Measurements from ENCODE around the gene CHRM2. TPM values are rescaled to one million over a fixed set of nuclear protein-coding genes. Genes with fewer than 3 reads are reported as not detected.
"Not testable (repeated sequence)": the region's sequence is repeated elsewhere in the genome, so short reads cannot be mapped to it uniquely, and the experiment has no call there.

CHRM2 gene
- total RNA-seq: not detected in 2 replicates

DNA sequence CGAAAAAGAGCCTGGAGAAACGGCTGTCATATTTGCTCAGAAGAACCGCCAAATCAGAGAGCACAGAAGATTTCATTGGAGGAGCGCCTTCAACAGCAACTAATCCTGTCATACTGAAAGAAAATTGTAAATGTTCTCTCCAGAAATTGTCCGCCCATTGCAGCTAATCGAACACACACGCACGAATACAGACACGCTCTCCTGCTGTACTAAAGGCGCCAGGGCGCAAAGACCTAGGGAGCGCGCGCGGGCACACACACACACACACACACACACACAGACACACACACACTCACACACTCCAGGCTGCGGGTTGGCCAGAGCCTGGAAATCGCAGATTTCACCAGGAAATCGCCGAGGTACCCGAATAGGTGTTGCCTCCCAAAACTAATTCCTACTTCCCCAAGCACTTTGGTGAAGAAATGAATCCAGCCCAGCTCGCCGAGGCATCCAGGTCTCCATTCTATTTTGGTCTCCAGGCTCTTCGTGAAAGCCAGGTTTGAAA lies at the start of gene CHRM2:
CHRM2 (plus strand) TSS at position 157 of the 505 bp plus-strand sequence. CDS start 146,214 bp downstream, outside the sequence.
- intact Hi-C loops (cut with micrococcal nuclease): no loop called here

DNA sequence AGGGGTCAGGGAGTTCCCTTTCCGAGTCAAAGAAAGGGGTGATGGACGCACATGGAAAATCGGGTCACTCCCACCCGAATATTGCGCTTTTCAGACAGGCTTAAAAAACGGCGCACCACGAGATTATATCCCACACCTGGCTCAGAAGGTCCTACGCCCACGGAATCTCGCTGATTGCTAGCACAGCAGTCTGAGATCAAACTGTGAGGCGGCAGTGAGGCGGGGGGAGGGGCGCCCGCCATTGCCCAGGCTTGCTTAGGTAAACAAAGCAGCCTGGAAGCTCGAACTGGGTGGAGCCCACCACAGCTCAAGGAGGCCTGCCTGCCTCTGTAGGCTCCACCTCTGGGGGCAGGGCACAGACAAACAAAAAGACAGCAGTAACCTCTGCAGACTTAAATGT lies 37.1 kb upstream of the CHRM2 start:
- intact Hi-C loops (cut with micrococcal nuclease): not testable (repeated sequence)

DNA sequence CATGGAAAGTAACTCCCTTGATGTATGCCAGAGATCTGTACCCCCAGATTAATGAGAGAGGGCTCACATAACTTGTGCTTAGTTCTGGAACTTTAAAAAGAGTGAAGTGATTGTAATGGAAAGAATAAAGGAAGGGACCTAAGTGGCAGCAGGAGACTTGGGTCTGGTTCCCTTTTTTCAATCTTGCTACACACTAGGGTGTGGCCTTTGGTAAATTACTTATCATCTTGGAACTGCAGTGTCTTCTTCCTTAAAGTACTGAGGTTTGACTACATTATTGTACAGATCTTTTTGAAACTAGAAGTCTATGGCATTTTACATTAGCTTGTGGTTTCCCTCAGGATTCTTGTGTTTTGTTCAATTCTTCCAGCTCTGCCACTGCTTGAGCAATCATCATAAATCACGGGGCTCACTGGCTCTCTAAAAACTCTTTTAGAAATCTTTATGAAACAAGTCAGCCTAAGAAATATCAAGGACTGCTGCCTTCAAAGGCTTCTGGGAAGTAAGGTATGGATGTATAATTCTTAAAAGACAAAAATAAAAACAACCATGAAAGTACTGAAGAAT lies 22.5 kb upstream of the CHRM2 start:
- intact Hi-C loops (cut with micrococcal nuclease): no loop called here

DNA sequence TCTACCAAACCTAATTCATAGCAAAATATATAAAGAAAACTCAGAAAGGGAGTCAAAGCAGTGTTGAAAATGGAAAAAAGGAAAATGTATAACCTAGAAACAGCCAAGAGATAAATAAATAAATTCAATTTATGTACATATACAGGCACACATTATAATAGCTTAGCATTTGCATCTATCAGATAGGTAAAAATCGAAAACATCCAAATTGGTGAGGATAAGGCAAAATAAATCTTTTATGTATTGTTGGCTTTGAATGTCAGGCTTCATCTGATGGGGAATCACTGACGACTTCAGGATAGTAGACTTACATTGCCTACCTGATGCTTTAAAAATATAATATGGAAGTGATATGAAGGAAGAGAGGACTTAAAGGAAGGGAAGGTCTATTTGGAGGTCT lies 20.6 kb upstream of the CHRM2 start:
- intact Hi-C loops (cut with micrococcal nuclease): no loop called here

DNA sequence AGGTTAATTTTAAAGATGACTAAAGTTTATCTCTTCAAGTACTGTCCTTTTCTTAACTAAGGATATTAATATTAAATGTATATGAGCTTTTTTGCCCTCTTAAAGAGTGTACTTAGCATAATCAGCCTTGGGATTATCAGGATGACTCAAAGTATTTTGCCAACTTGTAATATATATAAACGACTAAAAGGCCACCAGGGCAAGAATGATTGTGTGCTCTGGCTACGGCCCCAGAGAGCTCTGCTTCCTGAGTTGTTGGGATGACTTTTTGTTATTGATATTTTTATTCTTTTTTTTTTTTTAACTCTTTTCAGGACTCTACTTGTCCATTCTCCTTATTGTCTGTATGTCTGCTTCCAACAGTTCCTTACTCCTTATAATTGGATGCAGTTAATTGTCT lies 14.8 kb upstream of the CHRM2 start:
- intact Hi-C loops (cut with micrococcal nuclease): no loop called here

DNA sequence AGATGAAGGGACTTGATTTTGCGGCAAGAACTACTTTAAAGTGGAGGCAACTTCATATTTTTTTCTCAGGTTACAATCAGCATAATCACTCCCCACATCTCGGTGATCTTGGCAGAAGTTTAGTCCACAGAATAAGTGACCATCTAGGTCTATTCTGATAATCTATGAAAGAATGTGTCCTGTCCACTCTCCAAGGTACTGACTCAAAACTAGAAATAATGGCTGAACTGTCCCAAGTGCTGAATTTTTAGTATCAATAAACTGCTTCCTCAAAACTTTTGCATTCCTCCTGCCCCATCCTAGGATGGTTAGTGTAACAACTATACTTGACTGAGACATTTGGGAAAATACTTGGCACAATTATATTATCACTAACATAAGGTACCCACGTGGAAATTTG lies 10.9 kb upstream of the CHRM2 start:
- intact Hi-C loops (cut with micrococcal nuclease): no loop called here

DNA sequence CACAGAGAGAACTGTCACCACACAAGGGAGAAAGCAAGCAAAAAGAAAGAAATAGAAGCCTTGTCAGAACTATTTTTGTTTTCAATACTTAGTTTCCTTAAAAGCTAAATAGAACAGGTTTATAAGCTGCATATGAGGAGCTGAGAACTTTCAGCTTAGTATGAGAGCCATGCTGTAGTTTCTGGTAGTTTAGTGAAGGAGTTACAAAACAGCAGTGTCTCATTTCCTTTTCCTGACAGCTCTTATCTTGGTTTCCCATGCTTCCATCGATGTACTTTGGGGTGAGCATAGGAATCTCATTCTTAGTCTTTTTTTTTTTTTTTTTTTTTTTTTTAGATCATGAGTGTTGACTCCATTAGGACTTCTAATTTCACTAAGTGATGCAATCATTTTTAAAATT lies 8.6 kb upstream of the CHRM2 start:
- intact Hi-C loops (cut with micrococcal nuclease): no loop called here

DNA sequence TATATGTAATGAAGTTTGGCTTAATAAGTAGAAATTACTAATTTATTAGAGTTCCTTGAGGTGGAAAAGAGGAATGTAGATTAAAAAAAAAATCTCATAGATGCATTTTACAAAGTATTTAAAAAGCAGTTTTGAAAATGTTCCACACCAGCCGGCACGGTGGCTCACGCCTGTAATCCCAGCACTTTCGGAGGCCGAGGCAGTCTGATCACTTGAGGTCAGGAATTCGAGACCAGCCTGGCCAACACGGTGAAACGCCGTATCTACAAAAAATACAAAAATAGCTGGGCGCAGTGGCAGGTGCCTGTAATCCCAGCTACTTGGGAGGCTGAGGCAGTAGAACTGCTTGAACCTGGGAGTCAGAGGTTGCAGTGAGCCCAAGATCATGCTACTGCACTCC lies 3.2 kb upstream of the CHRM2 start:
- intact Hi-C loops (cut with micrococcal nuclease): no loop called here

DNA sequence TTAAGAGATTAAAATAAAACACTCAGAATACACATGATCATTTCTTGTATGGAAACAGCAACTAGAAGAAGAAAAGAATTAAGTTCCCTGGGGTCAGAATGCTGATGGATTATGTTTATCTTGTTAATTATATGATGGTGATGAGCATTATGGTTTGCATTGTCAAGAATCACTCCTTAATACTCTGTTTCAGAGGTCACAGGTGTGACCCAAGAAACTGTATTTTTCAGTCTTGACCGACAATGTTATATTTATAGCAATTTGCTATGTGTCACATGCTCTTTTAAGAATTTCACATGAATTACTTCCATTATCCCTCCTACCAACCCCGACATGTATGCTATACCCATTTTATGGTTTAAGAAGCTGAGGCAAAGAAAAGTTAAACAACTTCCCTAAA lies 2.7 kb upstream of the CHRM2 start:
- intact Hi-C loops (cut with micrococcal nuclease): no loop called here

DNA sequence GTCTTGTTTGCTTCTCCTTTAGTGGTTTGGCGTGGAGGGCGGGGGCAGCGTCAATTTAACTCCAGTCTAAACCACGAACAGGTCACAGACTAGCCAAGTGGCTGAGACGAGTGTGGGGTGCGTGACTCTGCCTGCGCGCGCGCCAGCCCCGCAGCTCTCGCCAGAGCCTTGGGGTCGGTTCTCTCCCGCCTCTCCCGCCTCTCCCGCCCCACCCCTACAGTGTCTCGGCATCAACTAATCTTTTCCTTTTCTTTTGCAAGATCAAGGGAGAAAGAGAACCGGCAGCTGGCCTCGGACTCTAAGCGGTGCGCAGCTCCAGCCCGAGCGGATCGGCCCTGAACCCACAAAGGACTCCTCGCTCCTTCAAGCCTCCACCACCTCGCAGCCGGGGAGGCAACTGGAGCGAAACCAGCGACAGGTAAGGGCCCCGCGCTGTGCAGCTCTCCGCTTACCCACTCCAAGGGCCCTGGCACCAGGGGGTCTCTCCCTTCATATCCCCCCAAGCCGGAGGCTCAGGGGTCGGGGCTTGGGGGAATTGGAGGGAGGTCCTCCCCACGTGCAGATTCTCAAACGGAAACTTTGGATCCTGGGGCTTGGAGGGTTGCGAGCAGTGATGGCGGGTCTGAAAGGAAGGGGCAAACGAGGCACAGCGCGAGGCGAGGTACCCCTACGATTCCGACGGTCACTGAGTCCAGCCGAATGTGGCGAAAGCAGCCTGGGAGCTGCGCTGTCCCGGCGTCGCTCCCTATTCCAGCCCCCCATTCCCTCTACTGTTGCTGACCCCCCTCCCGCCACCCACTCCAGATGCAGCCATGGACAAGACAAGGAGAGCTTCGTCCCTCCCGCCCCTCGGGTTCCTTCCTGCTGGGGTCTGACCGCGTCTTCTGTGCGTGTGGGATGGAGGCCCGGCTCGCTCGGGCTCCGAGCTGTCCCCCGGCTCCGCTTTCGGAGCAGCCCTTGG lies 829 bp downstream of the CHRM2 start:
- intact Hi-C loops (cut with micrococcal nuclease): no loop called here

DNA sequence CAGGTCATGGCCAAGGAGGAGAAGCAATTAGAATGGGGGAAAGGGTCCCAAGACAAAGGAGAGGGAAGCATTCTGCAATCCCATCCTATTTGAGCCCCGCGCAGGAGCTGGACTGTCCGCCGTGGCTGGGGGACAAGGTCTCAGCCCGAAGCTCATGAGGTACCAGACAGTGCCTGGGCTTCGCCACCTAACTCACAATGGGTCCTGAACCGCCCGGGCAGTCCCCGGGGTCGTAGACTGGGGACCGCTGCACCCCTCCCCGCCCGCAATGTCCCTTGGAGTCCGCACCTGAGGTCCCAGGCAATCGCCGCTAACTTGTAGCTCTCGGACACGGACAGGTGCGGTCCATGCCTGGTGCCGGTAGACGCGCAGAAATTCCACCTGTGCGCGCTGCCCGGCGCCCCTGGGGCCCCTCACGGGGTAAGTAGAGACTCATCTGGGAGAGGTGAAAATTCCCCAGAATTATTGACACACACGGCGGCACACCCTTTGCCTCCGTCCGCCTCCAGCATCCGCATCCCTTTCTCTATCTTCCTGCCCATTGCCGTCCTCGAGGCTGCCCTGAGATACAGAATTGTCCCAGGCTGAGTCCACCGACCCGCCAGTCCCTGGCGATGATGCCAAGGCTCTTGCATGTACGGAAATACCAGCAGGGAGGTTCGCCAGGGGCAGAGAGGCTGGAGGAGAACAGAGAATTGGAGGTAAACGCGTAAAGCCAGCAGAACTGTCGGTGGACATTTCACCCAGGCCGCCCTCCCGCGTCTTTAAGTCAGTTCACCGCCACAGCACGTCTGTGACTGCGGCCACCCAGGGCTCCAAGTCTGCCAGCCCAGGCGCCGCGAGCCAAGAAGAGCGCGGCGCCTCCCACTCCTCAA lies 1.8 kb downstream of the CHRM2 start:
- intact Hi-C loops (cut with micrococcal nuclease): no loop called here

DNA sequence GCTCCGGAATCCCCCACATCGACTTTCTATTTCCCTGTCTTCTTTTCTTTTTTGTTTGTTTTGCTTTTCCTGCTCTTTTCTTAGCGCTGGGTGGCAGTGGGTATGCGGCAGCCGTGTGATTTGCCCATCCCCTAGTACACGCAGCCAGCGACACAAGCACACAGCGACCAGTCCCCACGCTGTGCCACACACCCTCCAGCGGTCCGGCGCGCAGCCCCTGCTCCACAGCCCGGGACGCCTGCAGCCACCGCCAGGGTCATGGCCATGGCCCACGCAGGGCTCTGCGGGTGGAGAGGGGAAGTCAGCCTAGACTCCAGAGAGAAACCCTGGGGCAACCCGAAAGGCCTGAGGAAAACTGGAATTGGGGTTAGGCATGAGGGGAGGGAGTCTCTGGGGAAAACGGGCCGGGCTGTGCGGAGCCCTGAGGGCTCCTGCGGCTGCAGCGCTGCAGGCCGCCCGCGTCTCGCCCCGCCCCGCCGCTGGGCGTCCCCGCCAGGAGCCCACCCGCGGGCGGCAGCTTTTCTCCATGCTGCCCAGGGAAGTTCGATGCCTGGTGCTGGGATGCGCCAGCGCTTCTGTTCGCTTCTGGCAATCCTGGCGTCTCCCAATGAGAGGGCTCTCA lies 2.5 kb downstream of the CHRM2 start:
- intact Hi-C loops (cut with micrococcal nuclease): no loop called here

DNA sequence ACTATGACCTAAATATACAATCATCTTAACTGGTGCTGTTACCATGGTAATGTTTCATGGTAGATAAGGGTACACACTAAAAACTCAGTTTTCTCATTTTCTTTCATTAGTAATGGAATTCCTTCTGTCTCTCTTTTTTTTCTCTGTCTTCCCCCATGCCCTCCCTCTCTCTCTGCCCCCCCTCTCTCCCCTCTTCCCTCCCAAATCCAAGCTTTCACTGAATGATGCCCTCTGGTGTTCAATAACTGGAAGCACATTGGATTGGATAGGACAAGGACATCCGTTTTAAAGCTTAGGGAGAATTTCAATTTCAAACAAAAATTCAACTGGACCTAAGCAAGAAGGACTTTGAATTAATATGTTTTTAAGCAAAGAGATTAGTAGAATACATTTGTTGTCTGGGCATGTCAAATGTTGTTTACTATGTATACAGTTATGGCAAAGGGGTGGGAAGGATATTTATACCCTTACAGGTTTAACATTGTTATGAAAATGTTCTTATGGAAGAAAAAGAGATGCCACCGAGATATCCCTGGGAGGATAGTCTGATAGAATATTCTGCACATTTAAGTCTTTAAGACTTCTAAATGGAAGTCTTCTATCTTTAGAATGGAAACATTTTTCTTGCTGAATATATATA lies 6.1 kb downstream of the CHRM2 start:
- intact Hi-C loops (cut with micrococcal nuclease): no loop called here

DNA sequence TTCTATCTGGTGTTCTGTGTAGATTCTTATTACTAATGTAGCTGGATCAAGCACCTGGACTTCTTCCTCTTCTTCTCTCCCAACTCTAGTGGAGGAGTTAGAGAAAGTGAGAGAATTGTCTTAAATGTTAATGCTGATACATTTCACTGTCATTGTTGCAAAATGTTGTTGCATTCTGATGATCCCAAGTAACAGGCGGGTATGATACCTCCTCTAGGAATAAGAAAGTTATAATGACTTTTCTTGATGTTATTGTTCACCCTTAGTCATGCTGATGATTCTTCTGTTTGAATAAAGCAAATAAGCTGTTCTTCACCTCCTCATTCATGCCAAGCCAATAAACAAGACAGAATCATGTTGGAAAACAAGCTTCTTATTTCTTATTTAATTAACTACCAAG lies 9.1 kb downstream of the CHRM2 start:
- intact Hi-C loops (cut with micrococcal nuclease): no loop called here

DNA sequence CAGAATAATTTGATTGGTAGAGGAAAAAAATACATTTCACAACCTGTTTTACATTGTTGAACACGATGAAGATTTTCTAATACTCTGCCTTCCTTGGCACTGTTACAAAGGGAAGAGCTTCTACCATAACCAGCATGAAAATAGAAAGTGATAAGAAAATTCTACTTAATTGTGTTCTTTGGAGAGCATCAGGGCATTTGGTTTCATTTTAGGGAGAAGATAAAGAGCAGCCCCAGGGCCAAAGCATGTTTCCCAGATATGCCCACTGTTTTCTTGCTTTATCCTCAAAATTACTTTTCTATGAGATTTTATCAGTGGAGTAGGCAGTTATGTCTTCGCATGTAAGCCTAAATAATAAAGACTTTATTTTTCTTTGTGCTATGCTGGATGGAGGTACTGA lies 9.5 kb downstream of the CHRM2 start:
- intact Hi-C loops (cut with micrococcal nuclease): no loop called here

DNA sequence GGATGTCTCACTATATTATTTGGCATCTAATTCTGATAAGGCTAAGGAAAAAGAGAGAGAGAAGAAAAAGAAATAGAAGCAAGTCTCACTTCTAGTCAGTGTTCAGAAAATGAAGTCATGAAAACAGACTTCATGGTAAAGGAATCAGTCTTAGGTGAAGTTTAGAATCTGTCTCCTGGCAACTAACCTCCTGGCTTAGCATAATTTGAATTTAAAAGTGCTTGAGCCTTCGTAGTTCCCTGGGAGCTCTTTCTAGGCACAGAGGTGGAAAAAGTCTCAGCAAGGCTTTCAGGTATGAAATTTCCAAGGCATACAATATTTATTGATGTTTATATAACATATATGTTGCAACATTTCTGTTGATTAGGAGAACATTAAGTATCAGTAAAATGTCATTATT lies 10.4 kb downstream of the CHRM2 start:
- intact Hi-C loops (cut with micrococcal nuclease): no loop called here

DNA sequence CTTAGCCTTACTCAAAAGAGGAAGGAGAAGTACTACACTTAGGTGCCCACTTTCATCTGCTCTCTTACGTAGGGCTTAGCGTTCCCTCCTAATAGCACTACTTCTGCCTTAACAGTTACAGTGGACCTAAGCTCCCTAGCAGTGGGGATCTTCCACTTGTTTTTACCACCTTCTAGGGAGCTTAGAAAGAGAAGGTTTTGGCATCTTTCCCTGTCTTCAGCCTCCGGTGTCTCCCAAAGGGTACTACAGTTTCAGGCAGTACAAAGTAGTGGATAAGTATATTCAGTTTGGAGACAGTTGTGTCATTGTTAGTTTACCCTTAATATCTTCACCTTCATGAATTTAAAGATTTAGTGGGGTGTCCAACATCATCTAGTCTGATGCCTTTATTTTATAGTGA lies 14.6 kb downstream of the CHRM2 start:
- intact Hi-C loops (cut with micrococcal nuclease): no loop called here

DNA sequence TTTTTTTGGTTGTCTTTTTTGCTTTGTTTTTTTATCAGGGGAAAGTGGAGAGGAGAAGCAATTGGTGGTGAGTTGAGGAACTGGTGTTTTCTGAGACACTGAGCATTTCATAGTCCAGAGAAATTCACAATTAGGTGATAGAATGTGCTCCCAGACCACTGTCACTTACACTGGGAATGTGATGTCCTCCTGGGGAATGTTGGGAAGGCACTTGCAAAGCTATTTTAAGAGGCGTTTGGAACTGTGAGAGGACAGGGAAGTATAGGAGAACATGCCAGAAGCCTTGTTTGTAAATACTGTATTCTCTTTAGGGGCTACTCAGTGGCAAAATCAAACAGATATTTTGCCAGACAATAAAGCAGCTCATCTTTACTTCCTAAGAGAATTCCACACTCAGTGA lies 16.0 kb downstream of the CHRM2 start:
- intact Hi-C loops (cut with micrococcal nuclease): no loop called here

DNA sequence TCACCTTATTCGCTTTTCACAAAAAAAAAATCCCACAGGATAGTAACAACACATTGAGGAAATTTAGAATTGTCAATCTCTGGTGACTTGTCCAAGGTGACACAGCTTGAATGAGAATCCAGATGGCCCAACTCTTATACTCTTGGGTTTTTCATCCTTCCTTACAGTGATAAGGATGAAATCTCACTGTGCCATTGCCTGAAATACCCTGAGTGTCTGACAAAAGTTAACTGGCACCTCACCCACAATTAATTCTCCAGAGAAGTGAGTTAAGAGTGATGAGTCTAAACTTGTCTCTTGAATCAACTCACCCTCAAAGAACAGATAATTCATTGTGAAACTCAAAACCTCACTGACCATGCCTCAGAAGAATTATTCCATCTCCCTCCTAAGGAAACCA lies 18.9 kb downstream of the CHRM2 start:
- intact Hi-C loops (cut with micrococcal nuclease): no loop called here

DNA sequence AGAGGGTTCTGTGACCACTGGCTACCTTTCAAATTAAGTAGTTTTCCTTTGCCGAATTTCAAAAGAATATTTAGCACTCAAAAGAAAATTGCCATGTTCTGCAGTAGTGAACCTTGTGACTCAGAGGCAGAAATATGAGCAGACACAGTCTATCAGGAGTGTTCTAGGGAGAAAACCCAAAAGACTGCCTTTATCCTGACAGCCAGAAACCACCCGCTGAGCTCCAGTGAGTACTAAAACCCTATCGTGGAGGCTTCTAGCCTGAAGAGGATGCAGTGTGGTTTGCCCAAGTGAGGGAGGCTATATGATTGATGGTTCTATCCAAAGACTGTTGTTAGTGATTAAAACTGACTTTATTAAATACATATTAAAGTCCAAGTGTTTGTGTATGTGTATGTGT lies 21.9 kb downstream of the CHRM2 start:
- intact Hi-C loops (cut with micrococcal nuclease): no loop called here

DNA sequence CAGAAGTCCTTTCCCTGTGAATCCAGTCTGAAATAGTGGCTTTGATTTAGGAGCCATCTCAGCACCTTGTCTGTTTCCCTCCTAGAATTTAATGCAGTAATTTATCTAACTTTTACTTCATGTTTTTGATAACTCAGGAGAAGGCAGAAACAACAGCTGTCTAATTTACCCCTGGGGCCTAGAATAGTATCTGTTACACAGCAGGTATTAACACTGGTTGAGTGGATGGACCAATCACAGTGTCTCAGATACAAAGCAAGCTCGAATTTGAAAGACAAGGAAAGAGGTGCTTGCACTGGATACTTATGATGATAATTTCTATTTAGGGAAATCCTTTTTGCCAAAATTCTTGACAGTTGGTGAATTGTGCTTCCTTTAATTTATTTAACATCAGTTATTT lies 23.4 kb downstream of the CHRM2 start:
- intact Hi-C loops (cut with micrococcal nuclease): no loop called here
